Gastroesophageal sphincter (tissue), 3 donors: ENCODE data around the gene DOP1B.

ENCODE experiments used
- POLR2AphosphoS5 ChIP-seq: sonication (generic); formaldehyde crosslinking; IDR thresholded peaks from one replicate; pipeline ENCODE4 v1.6.1; 2017; ENCODE audit warnings: antibody characterized with exemption
- TF ChIP-seq, protein P1 (sequence below), 4 experiments: fragments of 200-600 bp in 2 of 4; fragments of 450-650 bp in 2 of 4; sonication (generic) in 1 of 4; IDR thresholded peaks; one replicate each; pipeline ENCODE4 v1.5.1; 2017 to 2019; ENCODE audit warnings: antibody characterized with exemption in 4 of 4, mild to moderate bottlenecking in 2 of 4, moderate library complexity in 2 of 4

DNA sequence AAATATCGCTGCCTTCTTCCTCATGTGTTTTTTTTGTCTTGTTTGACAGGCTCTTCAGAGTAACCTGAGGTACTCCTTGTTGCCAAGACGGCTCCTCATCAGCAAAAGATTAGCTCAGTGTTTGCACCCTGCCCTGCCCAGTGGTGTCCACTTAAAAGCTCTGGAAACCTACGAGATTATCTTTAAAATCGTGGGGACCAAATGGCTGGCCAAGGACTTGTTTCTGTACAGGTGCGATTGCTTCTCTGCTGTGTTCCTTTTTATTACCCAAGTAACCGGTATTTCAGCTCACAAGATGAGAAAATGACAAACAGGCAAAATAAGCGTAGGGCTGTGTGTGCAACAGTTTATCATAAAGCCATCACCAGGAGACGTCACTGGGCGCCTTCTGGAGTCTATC, 42.4 kb downstream of the DOP1B start:
- TF ChIP-seq, protein P1, sequence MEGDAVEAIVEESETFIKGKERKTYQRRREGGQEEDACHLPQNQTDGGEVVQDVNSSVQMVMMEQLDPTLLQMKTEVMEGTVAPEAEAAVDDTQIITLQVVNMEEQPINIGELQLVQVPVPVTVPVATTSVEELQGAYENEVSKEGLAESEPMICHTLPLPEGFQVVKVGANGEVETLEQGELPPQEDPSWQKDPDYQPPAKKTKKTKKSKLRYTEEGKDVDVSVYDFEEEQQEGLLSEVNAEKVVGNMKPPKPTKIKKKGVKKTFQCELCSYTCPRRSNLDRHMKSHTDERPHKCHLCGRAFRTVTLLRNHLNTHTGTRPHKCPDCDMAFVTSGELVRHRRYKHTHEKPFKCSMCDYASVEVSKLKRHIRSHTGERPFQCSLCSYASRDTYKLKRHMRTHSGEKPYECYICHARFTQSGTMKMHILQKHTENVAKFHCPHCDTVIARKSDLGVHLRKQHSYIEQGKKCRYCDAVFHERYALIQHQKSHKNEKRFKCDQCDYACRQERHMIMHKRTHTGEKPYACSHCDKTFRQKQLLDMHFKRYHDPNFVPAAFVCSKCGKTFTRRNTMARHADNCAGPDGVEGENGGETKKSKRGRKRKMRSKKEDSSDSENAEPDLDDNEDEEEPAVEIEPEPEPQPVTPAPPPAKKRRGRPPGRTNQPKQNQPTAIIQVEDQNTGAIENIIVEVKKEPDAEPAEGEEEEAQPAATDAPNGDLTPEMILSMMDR (IDR thresholded peaks at IDR 0.05), result no peak
- no peak for TF ChIP-seq POLR2AphosphoS5
